HL-60 (cell line): ENCODE results near the gene PLSCR3.

Experiments
- DNase-seq, 2 experiments: peaks; one replicate each; pipeline ENCODE4 v3.0.0-alpha.2; 2010 to 2020; ENCODE audit warnings: low read depth in 1 of 2, low spot score in 1 of 2
- H3K27ac ChIP-seq: fragments of 250-450 bp; sonication (Bioruptor Pico); replicated peaks from 2 replicates; pipeline ENCODE4 v1.5.1; 2020; ENCODE audit warnings: mild to moderate bottlenecking, moderate library complexity
- H3K27me3 ChIP-seq: fragments of 250-450 bp; sonication (Bioruptor Pico); 2 replicates; pipeline ENCODE4 v1.5.1; 2021; ENCODE audit warnings: mild to moderate bottlenecking, moderate library complexity; ENCODE audit not compliant: insufficient read depth, poor library complexity, severe bottlenecking
- H3K4me3 ChIP-seq: replicated peaks from 2 replicates; pipeline ENCODE4 v1.5.1; 2011; ENCODE audit warnings: mild to moderate bottlenecking, control low read depth, low read length; ENCODE audit not compliant: insufficient read depth
- GABPA ChIP-seq: IDR thresholded peaks from 2 replicates; pipeline ENCODE4 v1.6.1; 2012; ENCODE audit warnings: low read depth
- POLR2AphosphoS5 ChIP-seq: IDR thresholded peaks from 2 replicates; pipeline ENCODE4 v1.6.1; 2012; ENCODE audit warnings: low read depth
- REST ChIP-seq: IDR thresholded peaks from 2 replicates; pipeline ENCODE4 v1.6.1; 2012; ENCODE audit warnings: low read depth; ENCODE audit not compliant: insufficient replicate concordance
- SPI1 ChIP-seq: IDR thresholded peaks from 2 replicates; pipeline ENCODE4 v1.6.1; 2012; ENCODE audit warnings: low read depth, mild to moderate bottlenecking, borderline replicate concordance
- TF ChIP-seq, protein P1 (sequence below): IDR thresholded peaks from one replicate; pipeline ENCODE4 v1.5.1; 2011; ENCODE audit warnings: low read length, control low read depth, inconsistent platforms; ENCODE audit not compliant: insufficient read depth

Gene PLSCR3

GRCh38 chr17:7410634-7411426 is 16.5 kb upstream of the PLSCR3 start:
- no peak for DNase-seq
- no peak overlapping the region for H3K4me3 ChIP-seq
- no peak overlapping the region for H3K27ac ChIP-seq
- TF ChIP-seq, protein P1, sequence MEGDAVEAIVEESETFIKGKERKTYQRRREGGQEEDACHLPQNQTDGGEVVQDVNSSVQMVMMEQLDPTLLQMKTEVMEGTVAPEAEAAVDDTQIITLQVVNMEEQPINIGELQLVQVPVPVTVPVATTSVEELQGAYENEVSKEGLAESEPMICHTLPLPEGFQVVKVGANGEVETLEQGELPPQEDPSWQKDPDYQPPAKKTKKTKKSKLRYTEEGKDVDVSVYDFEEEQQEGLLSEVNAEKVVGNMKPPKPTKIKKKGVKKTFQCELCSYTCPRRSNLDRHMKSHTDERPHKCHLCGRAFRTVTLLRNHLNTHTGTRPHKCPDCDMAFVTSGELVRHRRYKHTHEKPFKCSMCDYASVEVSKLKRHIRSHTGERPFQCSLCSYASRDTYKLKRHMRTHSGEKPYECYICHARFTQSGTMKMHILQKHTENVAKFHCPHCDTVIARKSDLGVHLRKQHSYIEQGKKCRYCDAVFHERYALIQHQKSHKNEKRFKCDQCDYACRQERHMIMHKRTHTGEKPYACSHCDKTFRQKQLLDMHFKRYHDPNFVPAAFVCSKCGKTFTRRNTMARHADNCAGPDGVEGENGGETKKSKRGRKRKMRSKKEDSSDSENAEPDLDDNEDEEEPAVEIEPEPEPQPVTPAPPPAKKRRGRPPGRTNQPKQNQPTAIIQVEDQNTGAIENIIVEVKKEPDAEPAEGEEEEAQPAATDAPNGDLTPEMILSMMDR: no peak
- TF ChIP-seq SPI1: no peak
- no peak for TF ChIP-seq REST
- H3K27me3 ChIP-seq: peaks cover 2% of the 10 kb centered on the region

- DNase-seq: no peak
- no peak for TF ChIP-seq POLR2AphosphoS5
- no peak for TF ChIP-seq SPI1
- no peak for TF ChIP-seq GABPA
- no peak for TF ChIP-seq REST
- TF ChIP-seq, protein P1: no peak
- Histone ChIP-seq H3K4me3 (no peak overlapping the region), H3K27ac (no peak overlapping the region), H3K27me3 (peaks cover 2% of the 10 kb centered on the region)
These were observed 15.4 kb upstream of the PLSCR3 start for GRCh38 chr17:7409716-7410115.

GRCh38 chr17:7408863-7409262 is 14.5 kb upstream of the PLSCR3 start:
- no peak for TF ChIP-seq POLR2AphosphoS5
- TF ChIP-seq GABPA: no peak
- TF ChIP-seq REST: no peak
- TF ChIP-seq, protein P1: no peak
- no peak for TF ChIP-seq SPI1
- Histone ChIP-seq H3K27me3 (peaks cover 2% of the 10 kb centered on the region), H3K27ac (no peak overlapping the region), H3K4me3 (no peak overlapping the region)
- no peak for DNase-seq
